ENCODE measurements around the gene C16orf92.

The C16orf92 gene

DNA sequence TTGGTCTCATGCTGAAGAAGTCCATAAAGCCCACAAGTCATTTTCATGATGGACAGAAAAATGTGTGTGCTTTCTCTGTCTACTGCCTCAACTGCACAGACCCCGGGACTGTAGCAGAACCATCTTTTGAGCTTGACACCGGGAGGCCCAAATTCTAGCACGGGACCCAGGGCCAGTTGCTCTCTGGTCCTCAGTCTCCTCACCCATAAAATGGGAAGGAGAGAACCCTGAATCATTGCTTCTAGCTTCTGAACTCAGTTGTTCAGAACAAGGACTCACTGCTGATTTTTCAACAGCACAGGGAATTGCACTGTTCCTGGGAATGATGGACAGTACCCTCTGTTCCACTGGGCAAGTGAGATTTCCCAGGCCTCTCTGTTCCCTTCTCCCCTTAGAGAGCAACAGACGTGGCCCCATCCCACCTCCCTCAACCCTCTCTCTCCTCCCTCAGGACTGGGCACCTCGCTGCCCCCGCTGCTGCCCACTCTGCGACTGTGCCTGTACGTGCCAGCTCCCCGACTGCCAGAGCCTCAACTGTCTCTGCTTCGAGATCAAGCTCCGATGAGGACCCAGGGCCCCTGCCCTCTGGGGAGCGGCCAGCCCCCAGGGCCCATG is 40.4 kb downstream of the C16orf92 start:
- no peak for DNase-seq

DNA sequence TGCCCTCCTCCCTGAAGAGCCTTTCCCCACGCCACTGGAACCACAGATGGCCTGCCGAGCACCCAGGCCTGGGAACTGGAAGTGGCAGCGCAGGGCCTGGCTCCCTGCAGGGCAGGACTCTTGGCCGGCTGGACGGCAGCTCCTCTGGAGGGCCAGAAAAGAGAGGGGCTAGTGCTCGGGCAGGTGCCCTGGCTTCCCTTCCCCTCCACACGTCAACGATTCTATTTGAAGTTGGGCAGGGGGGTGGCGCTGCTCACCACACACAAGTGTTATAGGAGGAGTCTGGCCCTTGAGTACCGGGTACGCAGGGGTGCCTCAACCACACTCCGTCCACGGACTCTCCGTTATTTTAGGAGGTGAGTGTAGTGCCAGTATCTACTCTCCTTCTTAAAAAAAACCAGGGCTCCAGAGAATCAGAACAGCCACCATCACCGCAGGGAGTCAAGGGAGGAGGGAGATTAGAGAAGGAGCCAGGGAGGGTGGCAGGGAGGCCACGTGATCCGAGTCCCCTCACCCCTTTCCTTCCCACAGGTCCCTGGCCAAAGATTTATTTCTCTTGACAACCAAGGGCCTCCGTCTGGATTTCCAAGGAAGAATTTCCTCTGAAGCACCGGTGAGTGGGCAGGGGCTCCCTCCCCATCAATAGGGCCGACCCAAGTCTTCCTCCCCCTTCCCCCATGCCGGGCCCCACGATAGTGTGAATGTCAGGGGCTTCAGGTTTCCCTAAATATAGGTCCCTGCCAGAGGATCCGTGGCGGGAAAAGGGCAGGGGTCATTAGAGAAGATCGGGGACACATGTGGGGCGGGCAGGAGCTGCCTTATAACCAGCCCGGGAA is 41.1 kb downstream of the C16orf92 start:
- peak; percentile 68 for DNase-seq

DNA sequence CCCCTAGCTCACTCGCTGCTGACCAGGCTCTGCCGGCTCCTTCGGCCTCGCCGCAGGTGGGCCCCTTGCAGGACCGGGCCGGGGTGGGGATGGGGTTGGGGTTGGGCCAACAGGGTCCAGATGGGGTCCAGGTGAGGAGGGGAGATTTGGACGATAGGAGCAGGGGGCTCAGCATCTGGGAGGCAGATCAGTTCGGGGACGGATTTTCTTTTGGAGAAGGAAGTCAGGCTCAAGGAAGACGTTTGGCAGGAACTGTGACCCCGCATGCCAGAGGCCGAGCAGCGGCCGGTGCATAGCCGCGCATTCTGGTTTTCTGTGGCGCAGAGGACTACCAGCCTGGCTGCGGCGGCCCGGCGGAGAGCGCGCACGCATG is 41.7 kb downstream of the C16orf92 start:
- DNase-seq: peak; percentile 64

DNA sequence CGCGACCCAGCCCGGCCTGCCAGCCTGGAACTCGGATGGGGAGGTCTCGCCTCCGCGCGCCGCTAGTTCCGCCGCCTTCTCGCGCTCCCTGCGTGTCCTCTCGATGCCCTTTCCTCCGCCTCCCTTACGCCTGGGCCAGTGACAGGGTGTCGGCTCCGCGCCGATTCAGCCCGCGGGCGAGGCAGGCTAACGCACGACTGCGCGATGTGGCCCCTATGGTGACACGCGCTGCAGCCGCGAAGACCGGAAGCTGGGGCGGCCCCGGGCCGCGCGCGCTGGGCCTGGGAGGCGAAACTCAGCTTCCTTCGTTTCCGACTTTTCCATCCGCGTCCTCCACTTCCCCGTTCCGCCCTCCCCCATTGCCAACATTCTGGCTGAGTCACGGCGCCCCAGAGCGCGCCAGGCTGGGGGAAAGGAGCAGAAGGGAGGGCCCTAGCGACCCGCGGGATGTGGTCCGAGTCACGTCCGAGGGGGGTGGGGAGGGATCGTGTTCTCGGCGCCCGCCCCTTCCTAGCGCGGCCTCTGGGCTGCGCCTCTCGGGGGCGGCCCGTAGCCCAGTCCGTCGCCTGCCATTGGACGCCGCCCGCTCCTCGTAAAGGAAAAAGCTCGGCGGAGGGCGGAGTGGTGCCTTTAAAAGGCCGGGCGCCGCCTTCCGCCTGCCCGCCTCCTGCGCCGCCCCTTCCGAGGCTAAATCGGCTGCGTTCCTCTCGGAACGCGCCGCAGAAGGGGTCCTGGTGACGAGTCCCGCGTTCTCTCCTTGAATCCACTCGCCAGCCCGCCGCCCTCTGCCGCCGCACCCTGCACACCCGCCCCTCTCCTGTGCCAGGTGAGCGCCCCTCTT is 42.3 kb downstream of the C16orf92 start, which contains the start of gene ALDOA:
TSS of gene ALDOA (plus strand) at position 659 of the 841 bp plus-strand sequence. CDS start 1,138 bp downstream, outside the sequence.
- peak; percentile 98 for DNase-seq

DNA sequence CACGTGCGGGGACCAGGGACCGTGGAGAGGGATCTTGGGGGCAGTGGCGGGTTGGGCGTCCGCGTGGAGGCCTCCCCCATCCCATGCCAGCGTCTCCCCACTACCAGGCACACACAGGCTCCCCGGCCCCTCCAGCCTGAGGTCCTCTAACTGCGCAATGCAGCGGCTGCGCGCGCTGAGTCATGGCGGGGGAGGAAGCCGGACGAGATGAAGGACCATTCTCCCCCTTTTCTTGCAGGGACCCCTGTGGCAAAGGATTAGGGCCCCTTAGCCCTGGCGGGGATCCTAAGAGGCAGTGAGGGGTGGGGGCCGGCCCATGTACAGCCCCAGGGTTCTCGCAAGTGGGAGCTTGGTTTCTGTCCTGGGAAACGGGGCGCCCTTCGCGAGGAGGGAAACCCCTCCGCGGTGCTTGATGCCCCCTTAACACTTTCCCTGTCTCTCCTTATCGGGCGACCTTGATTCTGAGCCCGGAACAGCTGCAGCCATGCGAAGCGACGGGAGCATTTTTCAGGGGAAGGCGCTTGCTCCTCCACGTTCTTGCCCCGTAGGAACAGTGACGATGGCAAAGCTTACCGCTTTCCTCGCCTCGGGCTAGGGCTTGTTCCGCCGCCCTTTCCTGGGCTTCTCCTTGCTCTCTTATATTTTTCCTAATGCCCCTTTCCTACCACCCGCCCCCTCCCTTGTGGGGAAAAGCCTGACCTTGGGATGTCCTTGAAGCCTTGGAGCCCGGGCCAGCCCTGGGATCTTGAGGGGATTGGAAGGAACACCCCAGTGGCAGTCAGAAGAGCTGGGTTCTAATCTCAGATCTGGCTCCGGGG is 43.2 kb downstream of the C16orf92 start:
- no peak for DNase-seq

DNA sequence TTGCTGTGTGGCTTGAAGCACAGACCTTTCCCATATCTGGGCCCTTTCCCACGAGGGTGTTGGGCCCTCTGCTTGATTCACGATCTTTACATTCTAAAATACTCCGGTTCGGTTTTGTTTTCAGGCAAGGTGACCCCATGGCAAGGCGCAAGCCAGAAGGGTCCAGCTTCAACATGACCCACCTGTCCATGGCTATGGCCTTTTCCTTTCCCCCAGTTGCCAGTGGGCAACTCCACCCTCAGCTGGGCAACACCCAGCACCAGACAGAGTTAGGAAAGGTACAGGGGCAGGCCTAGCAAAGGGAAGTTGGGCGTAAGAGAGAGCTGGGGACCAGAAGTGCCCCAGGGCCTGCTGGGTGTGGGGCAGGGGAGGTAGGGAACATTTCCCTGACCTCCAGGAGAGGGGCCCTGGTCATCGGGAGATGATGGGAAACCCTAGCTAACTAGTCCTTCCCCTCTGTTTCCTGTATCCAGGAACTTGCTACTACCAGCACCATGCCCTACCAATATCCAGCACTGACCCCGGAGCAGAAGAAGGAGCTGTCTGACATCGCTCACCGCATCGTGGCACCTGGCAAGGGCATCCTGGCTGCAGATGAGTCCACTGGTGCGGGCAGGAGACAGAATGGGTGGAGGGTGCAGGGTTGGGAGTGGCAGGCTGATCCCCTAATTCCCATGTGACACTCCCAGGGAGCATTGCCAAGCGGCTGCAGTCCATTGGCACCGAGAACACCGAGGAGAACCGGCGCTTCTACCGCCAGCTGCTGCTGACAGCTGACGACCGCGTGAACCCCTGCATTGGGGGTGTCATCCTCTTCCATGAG is 44.0 kb downstream of the C16orf92 start:
- DNase-seq: no peak

DNA sequence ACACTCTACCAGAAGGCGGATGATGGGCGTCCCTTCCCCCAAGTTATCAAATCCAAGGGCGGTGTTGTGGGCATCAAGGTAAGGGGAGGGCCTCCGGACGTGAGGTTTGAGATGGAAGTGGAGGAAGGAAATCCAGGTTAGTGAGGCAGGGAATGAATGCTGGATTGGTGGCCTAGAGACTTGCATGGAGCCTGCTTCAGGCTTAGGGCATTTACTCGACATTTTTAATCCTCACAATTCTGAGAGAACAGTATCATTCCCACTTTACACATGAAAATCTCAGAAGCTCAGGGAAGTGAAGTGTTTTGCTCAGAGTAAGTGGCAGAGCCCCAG is 44.6 kb downstream of the C16orf92 start:
- DNase-seq: no peak

DNA sequence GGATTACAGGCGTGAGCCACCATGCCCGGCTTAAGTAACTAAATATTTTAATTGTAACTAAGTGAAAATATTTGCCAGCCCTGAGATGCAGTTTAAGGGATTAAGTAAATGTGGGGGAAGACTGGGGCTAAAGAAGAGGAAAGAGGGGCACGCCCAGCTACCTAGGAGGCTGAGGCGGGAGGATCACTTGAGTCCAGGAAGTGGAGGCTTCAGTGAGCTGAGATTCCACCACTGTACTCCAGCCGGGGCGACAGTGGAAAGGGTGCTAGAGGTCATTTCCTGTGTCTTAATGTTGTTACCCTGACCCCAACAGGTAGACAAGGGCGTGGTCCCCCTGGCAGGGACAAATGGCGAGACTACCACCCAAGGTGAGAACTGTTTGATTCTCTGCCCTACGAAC is 45.3 kb downstream of the C16orf92 start:
- no peak for DNase-seq

DNA sequence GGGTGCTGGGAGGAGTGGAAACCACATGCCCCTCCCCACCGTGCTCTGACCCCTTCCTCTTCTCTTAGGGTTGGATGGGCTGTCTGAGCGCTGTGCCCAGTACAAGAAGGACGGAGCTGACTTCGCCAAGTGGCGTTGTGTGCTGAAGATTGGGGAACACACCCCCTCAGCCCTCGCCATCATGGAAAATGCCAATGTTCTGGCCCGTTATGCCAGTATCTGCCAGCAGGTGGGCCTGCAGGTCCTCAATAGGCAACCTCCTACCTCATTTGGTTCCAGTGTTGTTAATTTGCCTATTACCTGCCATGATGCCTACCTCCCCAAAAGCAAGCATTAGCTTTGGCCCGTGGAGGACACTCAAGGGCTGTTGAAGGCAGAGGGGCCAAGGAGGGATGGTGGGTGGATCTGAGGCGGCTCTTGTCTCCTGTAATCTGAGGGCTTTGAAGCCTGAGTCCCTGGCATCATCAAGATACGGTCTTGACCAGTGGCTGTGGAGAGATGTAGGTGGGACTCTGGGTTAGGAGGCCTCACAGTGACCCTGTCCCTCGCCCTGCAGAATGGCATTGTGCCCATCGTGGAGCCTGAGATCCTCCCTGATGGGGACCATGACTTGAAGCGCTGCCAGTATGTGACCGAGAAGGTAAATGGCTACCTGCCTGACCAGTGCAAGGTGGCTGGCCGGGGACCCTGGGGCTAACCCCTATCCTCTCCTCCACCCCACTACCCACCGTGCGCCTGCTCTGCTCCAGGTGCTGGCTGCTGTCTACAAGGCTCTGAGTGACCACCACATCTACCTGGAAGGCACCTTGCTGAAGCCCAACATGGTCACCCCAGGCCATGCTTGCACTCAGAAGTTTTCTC is 46.0 kb downstream of the C16orf92 start:
- DNase-seq: no peak

DNA sequence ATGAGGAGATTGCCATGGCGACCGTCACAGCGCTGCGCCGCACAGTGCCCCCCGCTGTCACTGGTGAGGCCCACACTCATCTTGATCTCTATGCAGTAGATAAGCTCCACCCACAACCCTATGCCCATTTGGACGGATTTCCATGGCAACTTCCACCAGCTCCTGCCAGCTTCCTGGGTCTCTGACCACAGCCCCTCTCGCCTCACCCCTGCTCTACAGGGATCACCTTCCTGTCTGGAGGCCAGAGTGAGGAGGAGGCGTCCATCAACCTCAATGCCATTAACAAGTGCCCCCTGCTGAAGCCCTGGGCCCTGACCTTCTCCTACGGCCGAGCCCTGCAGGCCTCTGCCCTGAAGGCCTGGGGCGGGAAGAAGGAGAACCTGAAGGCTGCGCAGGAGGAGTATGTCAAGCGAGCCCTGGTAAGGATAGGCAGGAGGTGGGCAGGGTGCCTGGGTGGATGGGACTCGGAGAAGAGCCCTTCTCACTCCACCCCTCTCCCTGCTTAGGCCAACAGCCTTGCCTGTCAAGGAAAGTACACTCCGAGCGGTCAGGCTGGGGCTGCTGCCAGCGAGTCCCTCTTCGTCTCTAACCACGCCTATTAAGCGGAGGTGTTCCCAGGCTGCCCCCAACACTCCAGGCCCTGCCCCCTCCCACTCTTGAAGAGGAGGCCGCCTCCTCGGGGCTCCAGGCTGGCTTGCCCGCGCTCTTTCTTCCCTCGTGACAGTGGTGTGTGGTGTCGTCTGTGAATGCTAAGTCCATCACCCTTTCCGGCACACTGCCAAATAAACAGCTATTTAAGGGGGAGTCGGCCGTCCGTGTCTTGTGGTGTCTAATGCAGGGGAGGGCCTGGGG is 46.8 kb downstream of the C16orf92 start:
- no peak for DNase-seq

DNA sequence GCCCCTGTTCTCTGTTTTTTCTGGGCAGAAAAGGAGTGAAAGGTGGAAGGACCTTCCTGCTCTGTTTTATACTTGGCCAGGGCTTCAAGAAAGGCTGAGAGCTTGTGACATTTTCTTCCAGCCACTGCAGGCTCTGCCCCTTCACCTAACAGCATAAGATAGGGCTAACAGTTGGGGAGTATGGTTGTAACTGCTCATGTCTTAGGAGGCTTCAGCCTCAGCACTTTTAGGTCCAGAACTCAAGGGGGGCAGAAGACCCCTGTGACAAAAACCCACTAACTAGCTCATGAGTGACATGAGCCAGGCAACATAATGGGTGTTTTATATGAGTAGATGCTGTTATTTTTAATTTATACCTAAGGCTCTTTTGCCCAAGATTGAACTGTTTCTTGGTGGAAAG is 47.5 kb downstream of the C16orf92 start:
- DNase-seq: no peak
